NCI-H446 treated with DMSO at 0.1 percent for 48 hours (cell line): ENCODE measurements around the gene NECAB3.

ENCODE experiments used
- DNase-seq: peaks from one replicate; lab custom pipeline; 2025; lab: John Stamatoyannopoulos, UW

The NECAB3 gene

GRCh38 chr20:33663161-33664084, 10.8 kb downstream of the NECAB3 start:
- DNase-seq: peak; percentile 41

- DNase-seq: no peak
These were observed 12.1 kb downstream of the NECAB3 start, which contains the start of gene C20orf144 for GRCh38 chr20:33662172-33662571. C20orf144 (plus strand) TSS chr20:33662327; CDS start chr20:33662346, 19 bp downstream.

- DNase-seq: no peak
These were observed 13.6 kb downstream of the NECAB3 start for GRCh38 chr20:33660685-33661058.

- no peak for DNase-seq
These were observed 14.1 kb downstream of the NECAB3 start for GRCh38 chr20:33660035-33660684.

- DNase-seq: no peak
These were observed 14.7 kb downstream of the NECAB3 start for GRCh38 chr20:33659341-33660034.

- DNase-seq: no peak
These were observed 15.3 kb downstream of the NECAB3 start for GRCh38 chr20:33658929-33659328.

- no peak for DNase-seq
These were observed 15.7 kb downstream of the NECAB3 start for GRCh38 chr20:33658510-33658909.

GRCh38 chr20:33657704-33658095, 16.5 kb downstream of the NECAB3 start:
- DNase-seq: no peak

GRCh38 chr20:33656783-33657703, 17.2 kb downstream of the NECAB3 start:
- no peak for DNase-seq

GRCh38 chr20:33656010-33656782, 18.0 kb downstream of the NECAB3 start:
- DNase-seq: no peak

- DNase-seq: no peak
These were observed 19.1 kb downstream of the NECAB3 start for GRCh38 chr20:33655164-33655563.

- no peak for DNase-seq
These were observed 19.5 kb downstream of the NECAB3 start for GRCh38 chr20:33654680-33655161.

GRCh38 chr20:33653900-33654596, 20.2 kb downstream of the NECAB3 start:
- no peak for DNase-seq

GRCh38 chr20:33653218-33653899, 20.9 kb downstream of the NECAB3 start:
- peak; percentile 37 for DNase-seq

GRCh38 chr20:33651562-33652048, 22.6 kb downstream of the NECAB3 start:
- no peak for DNase-seq

- DNase-seq: no peak
These were observed 23.3 kb downstream of the NECAB3 start for GRCh38 chr20:33650753-33651561.

- DNase-seq: peak; percentile 32
These were observed 24.0 kb downstream of the NECAB3 start for GRCh38 chr20:33650111-33650752.

- DNase-seq: peak; percentile 84
These were observed 25.0 kb downstream of the NECAB3 start for GRCh38 chr20:33649201-33649681.
